H9 (cell line): Measurements from ENCODE around the gene PIMREG. TPM values are rescaled to one million over a fixed set of nuclear protein-coding genes. Genes with fewer than 3 reads are reported as not detected.

Source experiments
- DNase-seq: peaks from one replicate; pipeline ENCODE4 v3.0.0-alpha.2; 2017
- H2AFZ ChIP-seq: one replicate; pipeline ENCODE4 v1.6.1; 2013; ENCODE audit warnings: mild to moderate bottlenecking, low read length, control low read depth, moderate library complexity
- H2AK5ac ChIP-seq: 2 replicates; pipeline ENCODE4 v1.6.1; 2013; ENCODE audit warnings: low read length, control low read depth, mixed read lengths; ENCODE audit not compliant: insufficient read length
- H2BK120ac ChIP-seq: one replicate; pipeline ENCODE4 v1.6.1; 2013; ENCODE audit warnings: low read depth, mild to moderate bottlenecking, low read length, control low read depth, inconsistent platforms; ENCODE audit not compliant: poor library complexity, severe bottlenecking
- H2BK12ac ChIP-seq: 2 replicates; pipeline ENCODE4 v1.6.1; 2013; ENCODE audit warnings: low read length, control low read depth, mixed read lengths, low read depth; ENCODE audit not compliant: insufficient read length
- H2BK15ac ChIP-seq: 2 replicates; pipeline ENCODE4 v1.6.1; 2013; ENCODE audit warnings: low read depth, low read length, control low read depth
- H2BK20ac ChIP-seq: one replicate; pipeline ENCODE4 v1.6.1; 2013; ENCODE audit warnings: low read depth, mild to moderate bottlenecking, low read length, control low read depth, inconsistent platforms; ENCODE audit not compliant: poor library complexity, severe bottlenecking
- H2BK5ac ChIP-seq: 2 replicates; pipeline ENCODE4 v1.6.1; 2013; ENCODE audit warnings: low read length, control low read depth, mixed read lengths; ENCODE audit not compliant: insufficient read length
- H3K14ac ChIP-seq: 2 replicates; pipeline ENCODE4 v1.6.1; 2013; ENCODE audit warnings: low read length, control low read depth; ENCODE audit not compliant: insufficient read depth
- H3K18ac ChIP-seq: 2 replicates; pipeline ENCODE4 v1.6.1; 2013; ENCODE audit warnings: low read depth, mild to moderate bottlenecking, mixed read lengths, low read length, control low read depth; ENCODE audit not compliant: insufficient read length
- H3K23ac ChIP-seq: 2 replicates; pipeline ENCODE4 v1.6.1; 2013; ENCODE audit warnings: low read length, control low read depth, mixed read lengths, low read depth; ENCODE audit not compliant: insufficient read length
- H3K23me2 ChIP-seq: 2 replicates; pipeline ENCODE4 v1.6.1; 2013; ENCODE audit warnings: low read depth, mild to moderate bottlenecking, mixed read lengths, low read length, control low read depth; ENCODE audit not compliant: insufficient read length, poor library complexity, severe bottlenecking
- H3K27ac ChIP-seq: 2 replicates; pipeline ENCODE4 v1.5.1; 2013; ENCODE audit warnings: low read length, control low read depth, mixed read lengths, low read depth; ENCODE audit not compliant: insufficient read length
- H3K27me3 ChIP-seq: 2 replicates; pipeline ENCODE4 v1.6.1; 2013; ENCODE audit warnings: low read length, control low read depth, inconsistent platforms; ENCODE audit not compliant: insufficient read depth
- H3K4ac ChIP-seq: 2 replicates; pipeline ENCODE4 v1.6.1; 2013; ENCODE audit warnings: low read depth, mild to moderate bottlenecking, control low read depth, inconsistent platforms, low read length, moderate library complexity
- H3K4me1 ChIP-seq: 2 replicates; pipeline ENCODE4 v1.6.1; 2013; ENCODE audit warnings: low read length, control low read depth, inconsistent platforms; ENCODE audit not compliant: insufficient read depth
- H3K4me2 ChIP-seq: 2 replicates; pipeline ENCODE4 v1.6.1; 2013; ENCODE audit warnings: low read length, control low read depth, mixed read lengths; ENCODE audit not compliant: insufficient read length, insufficient read depth
- H3K56ac ChIP-seq: 2 replicates; pipeline ENCODE4 v1.6.1; 2013; ENCODE audit warnings: low read depth, mild to moderate bottlenecking, mixed read lengths, low read length, control low read depth; ENCODE audit not compliant: insufficient read length
- H3K79me1 ChIP-seq: 2 replicates; pipeline ENCODE4 v1.6.1; 2013; ENCODE audit warnings: low read depth, mild to moderate bottlenecking, moderate library complexity, low read length, control low read depth, inconsistent platforms; ENCODE audit not compliant: insufficient read depth, poor library complexity, severe bottlenecking
- H3K79me2 ChIP-seq: 2 replicates; pipeline ENCODE4 v1.6.1; 2013; ENCODE audit warnings: low read length, control low read depth, inconsistent platforms; ENCODE audit not compliant: insufficient read depth
- H3K9ac ChIP-seq: 2 replicates; pipeline ENCODE4 v1.6.1; 2013; ENCODE audit warnings: low read length, control low read depth, mixed read lengths; ENCODE audit not compliant: insufficient read length; ENCODE audit errors: extremely low read depth
- H3K9me3 ChIP-seq: one replicate; pipeline ENCODE4 v1.6.1; 2013; ENCODE audit warnings: low read depth, low read length, inconsistent platforms; ENCODE audit not compliant: control insufficient read depth
- H3T11ph ChIP-seq: one replicate; pipeline ENCODE4 v1.6.1; 2013; ENCODE audit warnings: mild to moderate bottlenecking, low read length, control low read depth, inconsistent platforms
- H4K20me1 ChIP-seq: one replicate; pipeline ENCODE4 v1.6.1; 2013; ENCODE audit not compliant: control insufficient read depth, insufficient read length, insufficient read depth
- H4K5ac ChIP-seq: 2 replicates; pipeline ENCODE4 v1.6.1; 2013; ENCODE audit warnings: low read depth, mild to moderate bottlenecking, mixed read lengths, low read length, control low read depth; ENCODE audit not compliant: insufficient read length
- H4K8ac ChIP-seq: replicated peaks from 2 replicates; pipeline ENCODE4 v1.6.1; 2013; ENCODE audit warnings: low read length, control low read depth, mixed read lengths, low read depth; ENCODE audit not compliant: insufficient read length
- H4K91ac ChIP-seq: 2 replicates; pipeline ENCODE4 v1.6.1; 2013; ENCODE audit warnings: low read depth, mild to moderate bottlenecking, moderate library complexity, mixed read lengths, low read length, control low read depth; ENCODE audit not compliant: insufficient read length
- H3K27ac Mint-ChIP-seq, 3 experiments: 2 replicates in 2 of 3; 3 replicates in 1 of 3; pipeline ENCODE4 v1.8.0; 2020 to 2021; ENCODE audit warnings: mixed read lengths in 3 of 3, mild to moderate bottlenecking in 1 of 3, moderate library complexity in 1 of 3
- H3K27me3 Mint-ChIP-seq: 2 replicates; pipeline ENCODE4 v1.8.0; 2021; ENCODE audit warnings: low read depth, mild to moderate bottlenecking, moderate library complexity, mixed read lengths
- H3K36me3 Mint-ChIP-seq, 3 experiments: 2 replicates in 2 of 3; 3 replicates in 1 of 3; pipeline ENCODE4 v1.8.0; 2020 to 2021; ENCODE audit warnings: low read depth in 3 of 3, mixed read lengths in 3 of 3; ENCODE audit not compliant: insufficient read depth in 1 of 3
- H3K4me1 Mint-ChIP-seq, 2 experiments: 2 replicates each; pipeline ENCODE4 v1.8.0; 2020; ENCODE audit warnings: mixed read lengths in 2 of 2
- H3K4me3 Mint-ChIP-seq, 2 experiments: 2 replicates in 1 of 2; 3 replicates in 1 of 2; pipeline ENCODE4 v1.8.0; 2020 to 2021; ENCODE audit warnings: mild to moderate bottlenecking in 2 of 2, mixed read lengths in 2 of 2, moderate library complexity in 1 of 2
- H3K9me3 Mint-ChIP-seq, 2 experiments: 2 replicates in 1 of 2; 3 replicates in 1 of 2; pipeline ENCODE4 v1.8.0; 2020; ENCODE audit warnings: mild to moderate bottlenecking in 2 of 2, mixed read lengths in 2 of 2, moderate library complexity in 1 of 2
- CTCF ChIP-seq: fragments of 200-600 bp; sonication (generic); conservative IDR thresholded peaks from 3 replicates; pipeline ENCODE4 v1.8.0; 2021; ENCODE audit warnings: antibody characterized with exemption, mild to moderate bottlenecking
- WGBS: extraction: QIAGEN DNeasy Blood & Tissue Kit; methylation state at CpG from one replicate; pipeline ENCODE4 v1.1.7; 2013; ENCODE audit warnings: missing lambda C conversion rate, low lambda C conversion rate, mixed read lengths; ENCODE audit not compliant: insufficient read length; ENCODE audit errors: extremely low coverage; 5-methylcytosine and 5-hydroxymethylcytosine counted together
- total RNA-seq: library from RNA; stranded (reverse); gene quantifications from 2 replicates; pipeline ENCODE4 v1.2.1, GENCODE V29; 2021

Gene PIMREG
- total RNA-seq, 1 experiment from 2014 or later: 91.6 TPM

DNA sequence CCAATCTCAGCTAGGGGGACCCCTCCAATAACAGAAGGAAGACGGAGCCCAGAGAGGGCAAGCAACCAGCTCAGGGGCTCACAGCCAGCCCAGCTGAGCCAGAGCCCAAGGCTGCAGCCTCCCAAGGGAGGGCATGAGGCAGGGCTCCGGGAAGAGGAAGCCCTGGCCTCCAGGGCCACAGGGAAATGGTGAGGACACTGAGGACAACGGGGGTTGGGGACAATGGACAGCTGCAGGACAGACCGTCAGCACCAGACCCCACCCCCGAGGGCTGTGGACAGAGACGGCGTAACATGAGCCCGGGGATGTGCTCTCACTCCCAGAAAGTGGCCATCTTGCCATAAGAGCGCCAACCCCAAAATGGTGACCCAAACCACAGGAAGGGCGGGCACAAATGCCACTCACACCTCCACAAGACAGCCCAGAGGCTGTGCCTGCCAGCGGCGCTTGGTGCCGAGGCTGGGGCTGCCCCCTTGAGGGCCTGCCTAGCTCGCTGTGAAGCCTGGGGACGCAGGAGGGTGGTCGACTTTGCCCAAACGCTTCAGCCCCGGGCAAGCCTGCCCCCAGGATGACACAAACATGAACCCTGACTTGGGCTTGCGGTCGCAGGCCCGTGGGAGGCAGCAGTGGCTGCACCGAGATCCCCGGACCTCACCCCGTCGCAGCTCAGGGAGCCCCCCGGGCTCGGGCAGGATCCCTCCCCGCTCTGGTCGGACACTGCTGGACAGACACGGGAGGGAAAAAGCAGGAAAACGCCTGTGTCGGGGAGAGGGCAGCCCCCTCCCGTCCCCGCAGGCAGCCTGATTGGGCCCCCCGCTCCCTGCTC is 10.5 kb downstream of the PIMREG start:
- Histone ChIP-seq H4K20me1 (no peaks in the 10 kb centered on the region), H2AK5ac (no peak overlapping the region), H3K27me3 (no peaks in the 10 kb centered on the region), H3K23ac (no peak overlapping the region), H4K5ac (no peak overlapping the region), H3K79me1 (no peaks in the 10 kb centered on the region), H3K56ac (no peak overlapping the region), H3K4me1 (peaks cover 12% of the 10 kb centered on the region; the same call in 1 of the 2 replicates), H2AFZ (no peak overlapping the region), H3K9me3 (no peaks in the 10 kb centered on the region), H3K9ac (peak overlapping the region; percentile 8), H4K91ac (peak overlapping the region; percentile 13), H3T11ph (no peak overlapping the region), H2BK20ac (no peak overlapping the region), H4K8ac (no peak overlapping the region), H3K4ac (no peak overlapping the region), H3K14ac (peak overlapping the region; percentile 89), H2BK15ac (no peak overlapping the region), H3K4me2 (peak overlapping the region; percentile 61), H3K27ac (no peak overlapping the region), H2BK5ac (no peak overlapping the region), H3K23me2 (peaks cover 5% of the 10 kb centered on the region), H2BK12ac (no peak overlapping the region), H3K79me2 (no peaks in the 10 kb centered on the region), H3K18ac (peak overlapping the region; percentile 20), H2BK120ac (no peak overlapping the region)
- Mint-ChIP-seq H3K36me3 (peaks cover 4 to 17% (median 5%) of the 10 kb centered on the region in 3 experiments), H3K27me3 (no peaks in the 10 kb centered on the region; the same call in none of the 2 replicates), H3K4me3 (peak overlapping the region; percentile 62 to 72), H3K4me1 (peaks cover 48 to 59% of the 10 kb centered on the region in 2 experiments), H3K27ac (no peak overlapping the region), H3K9me3 (no peaks in the 10 kb centered on the region; a peak in 1 of 5 replicates)
- DNase-seq: peak; percentile 72
- TF ChIP-seq CTCF: no peak
- no CpG with 5 or more reads among the region's 35 CpGs for WGBS
